ENCODE data around the gene C6orf163.
A peak's percentile ranks its signal among the peaks of the same experiment; 100 is the strongest.

C6orf163 gene

DNA sequence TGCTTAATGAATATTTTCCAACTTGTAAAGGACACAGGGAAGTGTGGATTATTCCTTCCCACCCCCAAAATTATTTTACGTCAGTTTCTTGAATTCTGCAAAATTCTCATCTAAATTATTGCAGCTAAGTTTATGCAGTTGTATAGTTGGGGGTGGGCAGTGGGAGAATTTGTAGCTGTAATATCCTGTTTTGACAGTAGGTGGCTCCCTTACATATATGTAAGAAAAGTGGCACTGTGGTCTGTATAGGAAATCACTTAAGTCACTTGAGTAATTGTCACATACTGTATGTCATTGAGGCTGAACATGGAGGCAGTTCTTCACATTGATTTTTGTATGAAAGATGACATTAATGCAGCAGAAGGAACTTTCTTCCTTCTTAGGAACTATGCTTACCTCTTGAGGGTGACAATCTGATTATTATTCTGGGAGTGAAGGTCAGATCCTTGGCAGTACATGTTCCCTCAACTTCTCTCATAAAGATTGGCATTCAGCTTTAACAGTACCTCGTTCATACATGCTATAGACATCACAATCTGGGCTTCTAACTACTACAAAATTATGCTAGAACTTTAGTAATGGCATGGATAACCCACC is 48.5 kb downstream of the C6orf163 start:
- no peak overlapping the region for H3K4me3 ChIP-seq (ENCODE audit: low read depth, low read length)
- TF ChIP-seq MYC (IDR thresholded peaks at IDR 0.05; ENCODE audit: low read depth, low read length) (no peak), POLR2A (IDR thresholded peaks at IDR 0.05; ENCODE audit: extremely low read depth, insufficient read length) (no peak)
- TF ChIP-seq, protein P1, sequence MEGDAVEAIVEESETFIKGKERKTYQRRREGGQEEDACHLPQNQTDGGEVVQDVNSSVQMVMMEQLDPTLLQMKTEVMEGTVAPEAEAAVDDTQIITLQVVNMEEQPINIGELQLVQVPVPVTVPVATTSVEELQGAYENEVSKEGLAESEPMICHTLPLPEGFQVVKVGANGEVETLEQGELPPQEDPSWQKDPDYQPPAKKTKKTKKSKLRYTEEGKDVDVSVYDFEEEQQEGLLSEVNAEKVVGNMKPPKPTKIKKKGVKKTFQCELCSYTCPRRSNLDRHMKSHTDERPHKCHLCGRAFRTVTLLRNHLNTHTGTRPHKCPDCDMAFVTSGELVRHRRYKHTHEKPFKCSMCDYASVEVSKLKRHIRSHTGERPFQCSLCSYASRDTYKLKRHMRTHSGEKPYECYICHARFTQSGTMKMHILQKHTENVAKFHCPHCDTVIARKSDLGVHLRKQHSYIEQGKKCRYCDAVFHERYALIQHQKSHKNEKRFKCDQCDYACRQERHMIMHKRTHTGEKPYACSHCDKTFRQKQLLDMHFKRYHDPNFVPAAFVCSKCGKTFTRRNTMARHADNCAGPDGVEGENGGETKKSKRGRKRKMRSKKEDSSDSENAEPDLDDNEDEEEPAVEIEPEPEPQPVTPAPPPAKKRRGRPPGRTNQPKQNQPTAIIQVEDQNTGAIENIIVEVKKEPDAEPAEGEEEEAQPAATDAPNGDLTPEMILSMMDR (IDR thresholded peaks at IDR 0.05; ENCODE audit: low read depth, low read length), result peak; percentile 57
- TF ChIP-seq, protein P2, sequence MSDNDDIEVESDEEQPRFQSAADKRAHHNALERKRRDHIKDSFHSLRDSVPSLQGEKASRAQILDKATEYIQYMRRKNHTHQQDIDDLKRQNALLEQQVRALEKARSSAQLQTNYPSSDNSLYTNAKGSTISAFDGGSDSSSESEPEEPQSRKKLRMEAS (IDR thresholded peaks at IDR 0.05; ENCODE audit: low read depth, low read length), result no peak

DNA sequence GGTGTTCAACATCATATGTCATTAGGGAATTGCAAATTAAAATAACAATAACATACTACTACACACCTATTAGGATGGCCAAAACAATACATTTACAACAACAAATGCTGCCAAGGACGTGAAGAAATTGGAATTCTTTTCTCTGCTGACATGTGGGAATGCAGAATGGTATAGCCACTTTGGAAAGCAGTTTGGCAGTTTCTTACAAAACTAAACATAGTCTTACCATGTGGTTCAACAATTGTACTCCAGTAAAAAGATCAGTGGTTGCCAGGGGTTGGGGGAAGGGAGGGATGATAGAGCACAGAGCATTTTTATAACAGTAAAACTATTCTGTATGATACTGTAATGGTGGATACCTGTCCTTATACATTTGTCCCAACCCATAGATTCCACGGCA is 50.8 kb downstream of the C6orf163 start:
- DNase-seq (ENCODE audit: low read depth), result no peak
- H3K4me3 ChIP-seq (ENCODE audit: low read depth, low read length), result no peak overlapping the region
- TF ChIP-seq, protein P2 (IDR thresholded peaks at IDR 0.05; ENCODE audit: low read depth, low read length), result no peak
- no peak for TF ChIP-seq MYC (IDR thresholded peaks at IDR 0.05; ENCODE audit: low read depth, low read length)
- TF ChIP-seq, protein P1 (IDR thresholded peaks at IDR 0.05; ENCODE audit: low read depth, low read length), result no peak
- TF ChIP-seq POLR2A (IDR thresholded peaks at IDR 0.05; ENCODE audit: extremely low read depth, insufficient read length), result no peak

More for the DNA sequence above, 48.5 kb downstream of the C6orf163 start:
- DNase-seq (ENCODE audit: low read depth), result peak; percentile 84

DNA sequence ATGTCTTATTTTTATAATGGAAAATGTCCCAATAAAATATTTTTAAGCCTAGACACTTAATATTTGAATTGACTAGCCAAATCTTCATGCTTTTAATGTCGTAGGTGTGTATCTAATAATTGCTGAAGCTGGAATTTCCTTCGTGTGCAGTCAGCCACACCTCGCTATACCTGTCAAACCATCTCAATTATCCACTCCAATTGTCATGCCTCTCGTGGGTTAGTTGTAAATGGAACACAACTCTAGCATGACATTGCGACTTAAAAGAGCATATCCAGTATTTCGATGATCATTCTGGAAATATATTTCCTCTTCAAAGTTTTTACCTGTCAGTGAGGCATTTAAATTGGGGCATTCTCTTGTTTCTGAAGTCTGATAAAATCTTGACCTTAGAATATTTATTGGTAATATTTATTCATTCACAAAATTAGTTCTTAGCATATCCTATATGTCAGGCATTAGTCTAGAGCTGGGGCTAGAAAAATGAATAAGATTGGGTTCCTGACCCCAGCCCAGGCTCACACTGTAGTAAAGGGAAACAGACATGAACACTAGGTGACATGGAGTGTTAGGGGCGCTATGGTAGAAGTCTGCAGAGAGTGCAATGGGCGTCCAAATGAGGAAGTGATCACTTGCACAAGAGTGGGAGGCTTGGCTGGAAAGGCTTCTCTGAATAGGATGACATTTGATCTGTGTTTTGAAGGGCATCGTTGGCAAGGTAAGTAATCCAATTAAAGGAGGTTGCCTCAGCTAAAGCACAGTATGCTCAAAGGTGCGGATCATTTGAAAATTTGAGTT is 52.2 kb downstream of the C6orf163 start:
- no peak overlapping the region for H3K4me3 ChIP-seq (ENCODE audit: low read depth, low read length)
- peak; percentile 90 for DNase-seq (ENCODE audit: low read depth)
- TF ChIP-seq, protein P1 (IDR thresholded peaks at IDR 0.05; ENCODE audit: low read depth, low read length), result peak; percentile 28
- peak; percentile 50; the same call in 1 of the 2 replicates for TF ChIP-seq MYC (IDR thresholded peaks at IDR 0.05; ENCODE audit: low read depth, low read length)
- TF ChIP-seq POLR2A (IDR thresholded peaks at IDR 0.05; ENCODE audit: extremely low read depth, insufficient read length), result no peak
- TF ChIP-seq, protein P2 (IDR thresholded peaks at IDR 0.05; ENCODE audit: low read depth, low read length), result no peak

- no peak for TF ChIP-seq MYC (IDR thresholded peaks at IDR 0.05; ENCODE audit: low read depth, low read length)
- TF ChIP-seq, protein P2 (IDR thresholded peaks at IDR 0.05; ENCODE audit: low read depth, low read length), result no peak
- TF ChIP-seq POLR2A (IDR thresholded peaks at IDR 0.05; ENCODE audit: extremely low read depth, insufficient read length), result no peak
- TF ChIP-seq, protein P1 (IDR thresholded peaks at IDR 0.05; ENCODE audit: low read depth, low read length), result no peak
- H3K4me3 ChIP-seq (ENCODE audit: low read depth, low read length), result no peak overlapping the region
- no peak for DNase-seq (ENCODE audit: low read depth)
These were observed 53.0 kb downstream of the C6orf163 start for GRCh38 chr6:87397656-87398055.

DNA sequence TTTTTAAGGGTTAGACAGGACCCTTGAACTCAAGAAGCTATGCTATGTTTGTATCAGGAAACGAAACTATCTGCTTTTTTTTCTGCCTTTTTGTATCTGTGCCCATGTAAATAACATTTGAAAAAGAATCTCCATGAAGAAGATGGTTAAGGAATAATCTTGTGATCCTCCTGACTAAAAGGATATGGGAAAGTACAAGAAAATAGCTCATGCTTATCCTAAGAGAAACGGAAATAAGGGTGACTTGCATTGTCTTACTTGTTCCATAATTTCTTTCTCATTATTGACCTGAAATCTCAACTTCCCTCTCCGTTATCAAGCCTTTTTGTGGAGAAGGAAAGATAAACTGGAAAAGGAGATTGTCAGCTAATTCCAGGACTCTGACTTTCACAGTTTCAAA is 57.2 kb downstream of the C6orf163 start:
- DNase-seq (ENCODE audit: low read depth), result no peak
- H3K4me3 ChIP-seq (ENCODE audit: low read depth, low read length), result no peak overlapping the region
- TF ChIP-seq POLR2A (IDR thresholded peaks at IDR 0.05; ENCODE audit: extremely low read depth, insufficient read length) (no peak), MYC (IDR thresholded peaks at IDR 0.05; ENCODE audit: low read depth, low read length) (no peak)
- TF ChIP-seq, protein P1 (IDR thresholded peaks at IDR 0.05; ENCODE audit: low read depth, low read length), result no peak
- TF ChIP-seq, protein P2 (IDR thresholded peaks at IDR 0.05; ENCODE audit: low read depth, low read length), result no peak
